HG03571 (cell line): Measurements from ENCODE around the gene ITGB7.

Experiments used
- ATAC-seq: cut with Tn5 transposase; IDR thresholded peaks from one replicate; pipeline ENCODE4 v1.9.1; 2021; ENCODE audit not compliant: unreplicated experiment

Gene ITGB7

DNA sequence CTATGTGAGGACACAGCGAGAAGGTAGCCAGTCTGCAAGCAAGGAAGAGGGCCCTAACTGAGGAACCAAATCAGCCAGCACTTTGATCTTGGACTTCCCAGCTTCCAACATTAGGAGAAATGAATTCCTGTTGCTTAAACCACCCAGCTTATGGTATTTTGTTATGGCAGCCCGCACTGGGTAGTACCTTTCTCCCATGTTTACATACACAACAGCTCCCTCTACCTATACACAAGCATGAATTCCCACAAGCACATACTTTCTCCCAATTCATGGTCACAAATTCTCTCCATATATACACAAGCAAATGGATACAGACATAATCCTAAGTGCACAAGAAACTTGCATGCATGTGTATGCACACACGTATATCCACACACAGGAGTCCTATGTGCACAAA is 7.4 kb downstream of the ITGB7 start:
- ATAC-seq, result no peak

DNA sequence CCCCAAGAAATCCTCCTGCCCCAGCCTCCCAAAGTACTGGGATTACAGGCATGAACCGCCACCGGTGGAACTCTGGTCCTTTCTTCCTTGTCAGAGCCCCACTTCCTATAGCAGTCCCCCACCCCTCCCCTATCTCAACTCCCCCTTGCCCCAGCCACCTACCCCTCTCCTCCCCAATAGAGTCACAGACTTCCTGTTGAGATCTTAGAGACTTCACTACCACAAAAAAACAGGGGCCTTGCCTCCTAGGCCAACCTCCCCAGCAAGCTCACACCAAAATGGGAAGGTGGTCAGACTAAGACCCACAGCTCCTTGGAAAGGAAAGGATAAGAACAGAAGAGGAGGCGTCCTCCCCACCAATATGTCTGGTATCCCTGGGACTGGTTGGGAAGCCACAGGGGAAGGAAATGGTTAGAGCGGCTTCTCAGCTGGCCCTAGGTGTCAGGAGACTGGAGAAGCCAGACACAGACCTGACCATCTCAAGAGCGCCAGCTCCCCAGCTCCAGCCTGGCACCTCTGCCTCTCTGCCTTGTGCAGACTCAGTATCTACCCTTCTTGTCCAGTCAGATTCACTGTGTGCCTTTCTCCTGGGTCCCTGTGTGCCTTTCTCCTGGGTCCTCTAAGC is 8.5 kb downstream of the ITGB7 start:
- ATAC-seq, result no peak

DNA sequence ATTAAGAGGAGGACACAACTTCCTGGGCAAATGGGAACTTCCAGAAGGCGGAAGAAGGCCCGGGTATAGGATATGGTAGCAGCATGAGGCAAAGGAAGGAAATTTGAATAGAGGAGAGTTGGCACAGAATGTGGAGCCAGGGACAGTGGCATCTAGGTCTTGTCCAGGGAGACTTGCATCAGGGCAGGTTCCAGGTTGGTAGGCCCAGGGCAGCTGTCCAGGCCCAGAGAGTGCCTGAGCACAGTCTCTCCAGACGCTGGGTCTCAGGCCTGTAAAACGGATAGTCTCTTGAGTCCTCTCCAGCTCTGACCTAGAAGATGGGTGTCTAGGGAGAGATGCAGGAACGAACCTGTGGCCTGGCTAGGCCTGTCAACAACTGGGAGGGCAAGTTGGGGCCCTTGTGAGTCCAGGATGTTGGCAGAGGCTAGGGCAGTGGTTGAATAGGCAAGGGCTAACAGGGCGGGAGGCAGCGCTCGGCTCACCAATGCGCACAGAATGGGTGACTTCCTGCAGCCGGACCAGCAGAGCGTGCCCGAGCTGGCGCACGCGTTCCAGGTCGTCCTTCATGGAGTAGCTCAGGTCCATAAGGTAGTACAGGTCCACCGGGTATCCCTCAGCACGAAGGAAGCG is 9.9 kb downstream of the ITGB7 start:
- no peak for ATAC-seq

DNA sequence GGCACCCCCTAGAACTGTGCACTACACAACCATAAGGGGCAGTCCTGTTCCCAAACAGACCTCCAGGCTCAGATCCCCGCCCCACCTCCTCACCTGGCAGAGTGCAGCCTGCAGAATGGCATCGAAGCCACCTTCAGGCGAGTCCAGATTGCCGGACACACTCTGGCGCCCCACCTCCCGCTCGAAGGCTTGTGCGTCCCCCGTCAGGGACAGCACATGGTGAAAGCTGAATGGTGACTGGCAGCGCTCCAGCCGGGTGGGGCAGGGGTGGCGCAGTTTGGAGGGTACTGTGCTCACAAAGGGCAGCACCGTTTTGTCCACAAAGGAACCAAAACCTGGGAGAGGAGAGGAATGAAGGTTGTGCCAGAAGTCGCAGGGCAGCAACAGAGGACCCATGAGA is 10.6 kb downstream of the ITGB7 start:
- no peak for ATAC-seq

DNA sequence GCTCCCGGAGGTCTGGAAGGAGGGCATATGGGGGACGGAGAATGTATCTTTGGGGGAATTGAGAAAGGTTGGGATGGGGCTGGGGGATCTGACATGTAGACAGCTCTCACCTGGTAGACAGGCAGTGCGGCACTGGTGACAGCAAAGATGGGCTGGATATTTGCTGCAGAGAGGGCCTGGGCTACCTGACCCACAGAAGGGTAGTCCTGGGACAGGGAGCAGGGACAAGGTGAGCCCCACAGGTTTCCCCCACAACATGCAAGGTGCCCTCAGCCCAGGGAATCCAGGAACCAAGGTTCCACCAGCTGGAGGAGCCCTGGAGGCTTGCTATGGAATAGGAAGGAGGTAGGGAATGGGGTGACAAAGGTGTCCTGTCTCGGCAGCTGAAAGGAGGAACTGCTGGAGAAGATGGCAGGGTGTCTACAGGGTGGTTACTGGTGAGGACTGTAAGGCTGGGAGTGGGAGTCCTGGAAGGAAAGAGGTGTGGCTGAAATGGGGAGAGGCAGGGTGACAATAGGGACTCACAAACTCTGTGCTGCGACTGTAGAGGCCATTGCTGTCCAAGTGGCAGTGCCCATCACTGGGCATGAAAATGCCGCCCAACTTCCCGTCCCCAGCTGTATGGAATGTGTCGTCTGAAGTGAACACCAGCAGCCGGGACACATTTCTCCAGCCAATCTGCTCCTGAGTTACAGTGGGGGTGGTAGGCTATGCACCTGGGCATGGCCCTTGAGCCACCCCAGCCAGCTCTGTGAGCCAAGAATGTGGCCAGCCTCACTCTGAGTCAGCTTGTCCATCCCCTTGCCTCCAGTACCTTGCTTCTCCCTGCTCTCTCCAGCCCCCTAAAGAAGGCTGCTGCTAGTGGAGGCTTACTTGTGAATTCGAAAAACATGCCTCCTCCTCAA is 11.3 kb downstream of the ITGB7 start:
- no peak for ATAC-seq

DNA sequence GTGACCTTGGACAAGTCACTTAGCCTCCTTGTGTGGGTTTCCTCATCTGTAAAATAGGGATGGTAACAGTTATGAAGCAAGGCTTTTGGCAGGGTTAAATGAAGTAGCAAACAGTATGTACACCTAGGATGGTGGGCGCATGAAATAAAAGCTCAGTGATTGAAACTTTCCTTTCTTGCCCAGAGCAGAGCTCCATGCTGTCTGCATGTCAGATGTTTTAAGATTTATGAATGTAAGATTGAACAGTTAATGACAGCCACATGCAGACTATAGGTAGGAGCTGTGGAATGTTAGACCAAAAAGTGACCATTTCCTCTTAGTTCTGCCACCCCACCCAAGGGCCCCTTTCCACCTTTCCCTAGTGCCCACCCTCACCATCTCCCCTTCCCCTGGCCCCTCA is 12.1 kb downstream of the ITGB7 start:
- ATAC-seq, result no peak

DNA sequence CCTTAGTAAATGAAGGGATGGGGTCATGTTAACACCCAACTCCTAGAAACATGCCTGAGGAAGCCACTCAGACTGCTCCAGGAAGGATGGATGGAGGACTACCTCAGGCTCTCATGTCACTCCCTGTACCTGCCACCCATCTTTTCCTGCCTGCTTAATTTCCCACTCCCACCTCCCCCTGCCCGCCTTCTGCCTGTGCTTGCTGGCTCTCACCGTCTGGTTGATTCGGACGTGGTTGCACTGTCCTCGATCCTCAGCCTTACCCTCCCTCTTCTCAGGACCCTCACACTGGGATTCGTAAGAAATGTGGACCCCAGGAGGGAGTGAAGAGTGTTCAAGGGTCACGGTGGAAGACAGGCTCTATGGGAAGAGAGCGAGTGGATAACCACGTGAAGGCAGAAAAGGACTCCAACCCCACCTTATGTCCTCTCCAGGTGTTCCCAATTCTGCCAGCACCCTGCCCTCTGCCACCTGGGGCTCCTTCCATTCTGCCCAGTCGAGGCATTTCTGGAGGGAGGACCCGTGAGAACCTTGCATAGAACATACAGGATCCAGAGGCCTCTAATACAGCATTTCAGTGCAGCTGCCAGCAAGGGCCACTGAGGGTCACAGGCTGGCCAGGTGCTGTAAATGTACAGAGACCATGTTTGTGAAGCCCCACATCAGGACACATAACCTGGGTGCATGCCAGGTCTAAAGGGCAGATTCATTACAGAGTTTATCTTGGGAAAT is 12.9 kb downstream of the ITGB7 start:
- ATAC-seq, result no peak

DNA sequence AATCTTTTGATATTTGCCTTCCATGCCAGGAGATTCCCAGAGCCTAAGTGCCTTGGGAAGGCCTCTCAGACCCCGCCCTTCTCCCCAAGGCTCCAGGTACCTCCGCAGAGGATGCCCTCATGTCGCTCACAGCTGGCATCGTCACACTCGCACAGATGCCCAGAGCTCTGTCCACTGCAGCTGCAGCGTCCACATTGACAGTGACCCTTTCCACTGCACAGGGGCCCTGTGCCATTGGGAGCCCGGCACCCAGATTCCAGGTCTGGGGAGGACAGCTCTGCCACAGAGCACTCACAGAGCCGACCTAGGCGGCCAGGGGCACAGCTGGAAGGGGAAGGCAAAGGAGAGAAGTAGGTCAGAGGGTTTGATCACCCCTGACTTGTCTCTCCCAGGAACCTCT is 14.0 kb downstream of the ITGB7 start:
- no peak for ATAC-seq

DNA sequence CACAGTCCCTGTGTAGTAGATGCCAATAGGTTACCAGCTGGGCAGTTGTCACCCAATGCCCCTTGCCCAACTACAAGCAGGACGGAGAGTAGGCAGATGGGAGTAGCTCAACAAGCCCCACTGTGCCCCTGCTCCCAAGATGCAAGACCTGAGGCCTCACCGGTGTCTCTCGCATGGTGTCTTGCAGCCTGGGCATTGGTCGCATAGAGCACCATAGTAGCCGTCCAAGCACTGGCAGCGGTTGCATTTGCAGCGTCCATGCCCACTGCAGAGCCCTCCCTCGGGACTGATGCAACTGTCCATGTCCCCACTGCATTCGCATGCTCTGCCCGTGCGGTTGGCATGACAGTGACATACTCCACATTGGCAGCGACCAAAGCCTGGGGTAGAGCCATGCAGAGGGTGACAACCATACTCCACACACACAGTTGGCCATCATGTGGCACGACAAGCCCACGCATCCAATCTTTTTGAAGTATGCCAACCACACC is 14.5 kb downstream of the ITGB7 start:
- no peak for ATAC-seq

DNA sequence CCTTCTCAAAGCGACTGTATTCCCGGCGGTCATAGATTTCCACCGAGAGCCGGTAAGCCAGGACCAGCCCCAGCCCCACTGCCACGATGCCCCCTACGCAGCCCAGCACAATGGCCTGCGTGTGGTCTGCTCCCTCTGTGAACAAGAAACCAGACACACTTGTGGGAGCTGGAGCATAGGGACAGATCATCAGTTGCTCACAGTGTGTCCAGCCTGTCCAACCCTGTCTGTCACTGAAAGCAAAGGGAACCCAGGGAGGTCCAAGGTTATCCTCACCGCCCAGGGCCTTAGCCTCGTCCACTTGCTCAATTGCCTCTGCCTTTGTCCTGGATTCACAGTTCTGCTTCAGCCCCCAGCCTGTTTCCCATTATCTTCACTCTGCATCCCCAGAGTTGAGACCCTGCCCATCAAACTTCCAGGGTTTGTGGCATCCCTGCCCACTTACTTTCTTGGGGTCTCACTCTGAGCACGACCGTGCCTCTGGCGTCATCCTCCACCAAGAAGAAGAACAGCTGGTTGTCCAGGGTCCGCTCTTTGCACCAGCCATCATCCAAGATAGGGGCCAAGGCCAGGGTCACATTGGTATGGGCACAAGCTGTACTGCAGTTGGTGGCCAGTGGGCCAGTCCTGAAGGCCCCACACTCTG is 15.0 kb downstream of the ITGB7 start:
- no peak for ATAC-seq

DNA sequence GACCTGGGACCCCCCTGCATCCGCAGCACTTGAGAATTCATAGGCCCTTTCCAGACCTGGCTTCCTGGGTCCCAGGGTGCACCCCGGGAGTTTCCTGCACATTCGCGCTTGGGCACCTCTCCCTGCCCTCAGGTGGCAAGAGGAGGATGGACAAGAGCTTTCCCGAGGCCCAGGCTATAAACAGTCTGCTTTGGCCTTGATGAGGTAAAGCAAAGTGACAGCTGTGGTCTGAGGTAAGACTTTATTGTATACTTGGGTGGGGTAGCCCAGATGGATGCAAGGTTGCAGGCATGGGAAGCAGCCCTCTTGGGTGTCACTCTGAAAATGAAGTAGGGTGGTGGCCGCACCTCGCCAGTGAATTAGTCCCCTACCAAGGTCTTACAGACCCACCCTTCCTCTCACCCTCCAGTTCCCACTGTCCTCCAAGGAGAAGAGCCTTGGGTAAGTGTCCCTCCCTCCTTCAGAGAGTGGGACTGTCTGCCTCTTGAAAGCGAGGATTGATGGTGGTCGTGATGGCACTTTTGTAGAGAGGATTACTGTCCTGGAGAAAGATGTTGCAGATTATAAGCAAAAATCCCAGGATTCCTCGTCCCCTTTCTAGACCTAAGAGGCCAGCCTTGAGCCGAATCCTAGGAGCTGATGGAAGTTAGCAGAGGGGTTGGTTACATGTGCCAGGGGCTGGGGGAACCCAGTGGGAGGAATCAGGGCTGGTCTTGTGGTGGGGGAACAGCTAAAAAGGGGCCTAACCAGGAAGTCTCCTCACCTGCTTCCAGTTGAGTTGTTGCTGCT is 15.8 kb downstream of the ITGB7 start:
- no peak for ATAC-seq

DNA sequence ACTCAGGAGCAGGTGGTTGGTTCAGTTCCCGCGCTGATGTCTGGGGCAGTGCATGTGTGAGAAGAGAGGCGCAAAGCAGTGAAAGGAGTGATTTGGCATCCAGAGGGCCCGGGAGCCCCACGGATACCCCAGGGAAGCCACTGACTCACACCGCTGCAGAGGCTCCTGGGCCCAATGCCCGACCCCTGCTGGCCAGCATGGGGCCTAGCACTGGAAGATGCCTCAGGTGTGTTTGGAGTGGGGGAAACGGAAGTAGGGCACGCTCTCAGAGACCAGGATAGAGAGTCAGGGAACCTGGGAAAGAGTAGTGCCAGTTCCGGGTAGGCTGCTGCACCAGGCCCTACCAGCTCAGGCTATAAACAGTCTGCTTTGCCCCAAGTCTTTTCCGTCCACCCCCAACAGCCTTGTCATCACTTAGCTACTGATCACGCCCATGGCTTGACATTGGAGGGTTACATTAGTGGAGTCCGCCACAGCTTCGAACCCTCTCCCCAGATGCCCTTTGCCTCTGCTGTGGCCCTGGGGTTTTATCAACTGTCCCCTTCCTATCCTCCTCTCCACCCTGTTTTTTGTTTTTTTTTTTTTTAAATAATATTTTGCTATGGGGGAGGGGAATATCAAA is 16.8 kb downstream of the ITGB7 start:
- no peak for ATAC-seq

DNA sequence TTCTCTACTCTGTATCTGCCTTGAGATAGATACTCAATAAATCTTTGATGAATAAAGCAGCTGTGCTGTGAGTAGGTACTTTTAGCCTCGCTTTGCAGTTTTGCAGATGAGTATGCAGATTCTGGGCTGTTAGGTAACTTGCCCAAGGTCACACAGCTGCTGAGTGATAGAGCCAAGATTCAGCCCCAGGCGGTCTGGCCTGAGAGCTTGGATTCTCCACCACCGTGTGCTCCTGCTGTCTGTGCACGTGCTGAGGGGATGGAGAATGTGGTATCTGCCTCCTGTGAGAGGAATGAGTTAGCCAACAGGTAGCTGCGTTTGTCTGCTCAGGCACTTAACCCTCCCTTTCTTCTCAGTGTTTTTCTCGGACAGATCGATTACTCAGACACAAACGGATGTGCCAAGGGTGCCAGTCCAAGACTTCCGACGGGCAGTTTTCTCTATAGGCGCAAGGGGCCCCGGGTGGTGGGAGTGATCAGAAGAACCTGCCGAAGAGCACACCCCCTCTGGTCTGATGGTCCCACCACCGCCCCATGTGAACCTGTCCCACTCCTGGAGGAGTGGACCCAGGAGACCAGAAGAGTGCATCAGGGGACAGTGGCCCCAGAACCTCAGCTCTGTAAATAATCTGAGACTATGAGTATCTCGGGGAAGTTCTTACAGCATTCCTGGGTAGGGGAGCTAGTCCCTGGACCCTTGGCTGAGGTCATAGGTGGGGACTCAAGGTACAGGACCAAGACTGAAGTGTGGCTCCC is 19.7 kb downstream of the ITGB7 start:
- ATAC-seq, result no peak

DNA sequence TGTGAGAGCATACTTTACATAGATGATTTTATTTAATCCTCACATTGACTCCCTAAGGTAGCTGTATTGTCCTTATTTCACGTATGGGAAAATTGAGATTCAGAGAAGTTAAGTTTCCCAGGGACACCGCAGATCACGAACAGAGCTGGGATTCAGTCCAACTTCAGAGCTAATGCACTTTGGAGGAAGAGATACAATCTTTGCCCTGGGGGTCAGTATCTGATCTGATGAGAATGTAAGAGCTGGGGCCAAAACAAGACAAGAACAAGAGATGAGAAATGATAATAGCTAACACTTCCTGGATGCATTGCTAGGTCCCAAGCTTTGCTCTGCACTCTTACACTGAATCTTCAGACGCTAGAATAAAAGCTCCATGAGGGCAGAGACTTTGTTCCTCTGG is 20.3 kb downstream of the ITGB7 start:
- no peak for ATAC-seq

DNA sequence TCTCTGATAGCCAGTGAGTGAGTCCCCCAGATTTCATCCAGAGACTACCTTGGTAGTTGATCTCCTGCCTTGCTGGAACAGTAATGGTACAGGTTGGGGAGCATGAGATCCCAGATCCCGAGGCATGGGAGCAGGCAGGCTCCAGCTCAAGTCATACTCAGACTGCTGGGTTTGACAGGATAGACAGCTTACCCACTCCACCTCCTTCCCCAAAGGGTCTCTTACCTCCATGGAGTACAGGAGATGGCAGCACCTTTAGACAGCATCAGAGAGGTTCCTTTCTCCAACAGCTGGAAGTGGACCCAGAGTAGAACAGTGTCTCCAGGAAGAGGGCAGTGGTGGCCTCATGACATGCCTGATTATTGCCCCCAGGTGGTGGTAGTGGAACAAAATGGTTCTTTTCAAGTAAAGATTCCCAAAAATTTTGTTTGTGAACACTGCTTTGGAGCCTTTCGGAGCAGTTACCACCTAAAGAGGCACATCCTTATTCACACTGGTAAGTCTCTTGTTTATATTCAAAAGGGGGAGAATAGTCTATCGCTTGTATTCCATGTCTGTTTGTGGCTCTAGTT is 21.4 kb downstream of the ITGB7 start:
- no peak for ATAC-seq

DNA sequence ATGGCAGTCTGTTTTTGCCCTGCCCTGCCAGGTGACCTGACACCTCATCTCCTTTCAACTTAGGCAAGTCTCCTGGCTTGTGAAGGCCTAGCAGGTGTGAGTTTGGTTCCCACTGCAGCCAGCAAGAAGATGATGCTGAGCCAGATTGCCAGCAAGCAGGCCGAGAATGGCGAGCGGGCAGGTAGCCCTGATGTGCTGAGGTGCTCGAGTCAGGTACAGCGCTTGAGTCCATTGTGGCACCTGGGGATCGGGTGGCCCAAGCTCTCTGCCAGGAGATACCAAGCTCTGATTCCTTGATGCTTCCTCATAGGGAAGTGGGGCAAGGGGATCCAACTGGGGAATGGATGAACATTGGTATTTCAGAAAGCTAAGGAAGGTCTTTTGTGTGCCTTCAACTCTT is 22.2 kb downstream of the ITGB7 start:
- no peak for ATAC-seq

DNA sequence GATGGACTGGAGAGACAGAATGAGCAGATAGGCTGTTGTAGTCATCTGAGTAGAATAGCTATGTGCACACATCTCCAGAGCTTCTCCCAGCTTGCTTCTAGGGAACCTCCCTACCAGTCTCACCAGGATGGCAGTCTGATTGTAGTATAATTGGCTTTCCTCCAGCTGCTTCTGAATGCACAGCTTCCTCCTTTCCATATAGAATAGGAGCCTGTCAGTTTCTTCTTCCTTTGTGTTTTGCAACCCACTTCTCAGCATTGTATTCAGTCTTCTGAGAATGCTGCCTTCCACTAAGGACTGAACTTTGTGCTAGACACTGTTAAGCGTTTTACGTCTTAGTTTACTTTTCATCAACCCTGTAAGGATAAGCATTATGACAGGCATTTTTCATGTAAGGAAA is 24.1 kb downstream of the ITGB7 start:
- ATAC-seq, result no peak

DNA sequence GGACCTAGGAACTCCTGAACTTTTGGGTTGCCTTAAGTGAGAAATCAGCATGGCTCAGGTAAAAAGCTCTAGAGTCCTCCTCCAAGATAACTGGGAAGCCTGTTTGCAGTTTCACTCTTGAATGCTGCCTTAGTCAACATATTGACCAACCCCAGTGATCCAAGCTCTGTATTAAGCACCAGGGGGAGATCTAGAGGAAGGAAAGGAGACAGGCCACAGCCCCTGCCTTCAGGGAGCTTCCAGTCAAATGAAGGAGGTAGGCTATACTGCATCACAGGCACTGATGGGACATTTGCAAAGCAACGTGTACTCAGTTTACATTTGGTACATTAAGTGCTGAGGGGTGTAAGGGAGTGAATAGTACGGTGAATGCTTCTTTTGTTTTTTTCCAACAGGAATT is 25.1 kb downstream of the ITGB7 start:
- ATAC-seq, result no peak
